SHP77 treated with DMSO at 0.1 percent for 48 hours (cell line): Measurements from ENCODE around the gene CTNS.
"Not testable (repeated sequence)": the region's sequence is repeated elsewhere in the genome, so short reads cannot be mapped to it uniquely, and the experiment has no call there.

Source experiments
- DNase-seq: peaks from one replicate; lab custom pipeline; 2025; lab: John Stamatoyannopoulos, UW

CTNS gene

GRCh38 chr17:3688027-3688553 is 51.5 kb downstream of the CTNS start:
- no peak for DNase-seq

GRCh38 chr17:3688852-3689261 is 52.3 kb downstream of the CTNS start:
- no peak for DNase-seq

GRCh38 chr17:3689262-3690093 is 52.9 kb downstream of the CTNS start:
- no peak for DNase-seq

DNA sequence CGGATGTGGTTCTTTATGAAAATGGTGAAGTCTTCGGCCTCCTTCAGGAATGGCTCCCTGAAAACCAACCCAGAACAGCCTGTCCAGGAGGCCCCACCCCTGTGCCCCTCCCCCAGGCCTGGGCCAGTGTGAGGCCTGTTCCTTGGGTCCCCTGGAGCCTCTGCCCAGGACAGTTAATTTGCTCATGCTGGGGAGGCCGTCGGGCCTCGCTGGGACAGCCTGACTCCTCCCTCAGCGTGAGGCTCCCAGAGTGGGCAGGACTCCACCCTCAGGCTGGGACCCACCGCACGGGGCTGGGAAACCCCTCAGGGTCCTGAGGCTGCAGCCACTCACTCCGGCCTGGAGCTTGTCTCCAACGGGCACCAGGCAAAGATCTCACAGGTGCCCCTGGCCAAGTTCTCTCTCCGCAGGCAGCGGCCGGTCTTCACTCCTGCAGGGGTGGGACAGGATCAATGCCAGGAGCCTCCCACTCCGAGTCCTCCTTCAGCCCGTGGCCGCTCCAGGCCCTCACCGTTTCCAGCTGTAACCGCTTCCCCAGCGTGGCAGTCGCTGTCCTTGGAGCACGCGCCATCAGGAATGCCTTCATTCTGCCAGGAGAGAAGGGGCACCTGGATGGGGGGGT is 53.6 kb downstream of the CTNS start:
- DNase-seq = no peak

- no peak for DNase-seq
Measured at GRCh38 chr17:3691617-3692067, 55.1 kb downstream of the CTNS start.

GRCh38 chr17:3692346-3692745 is 55.8 kb downstream of the CTNS start:
- DNase-seq = no peak

DNA sequence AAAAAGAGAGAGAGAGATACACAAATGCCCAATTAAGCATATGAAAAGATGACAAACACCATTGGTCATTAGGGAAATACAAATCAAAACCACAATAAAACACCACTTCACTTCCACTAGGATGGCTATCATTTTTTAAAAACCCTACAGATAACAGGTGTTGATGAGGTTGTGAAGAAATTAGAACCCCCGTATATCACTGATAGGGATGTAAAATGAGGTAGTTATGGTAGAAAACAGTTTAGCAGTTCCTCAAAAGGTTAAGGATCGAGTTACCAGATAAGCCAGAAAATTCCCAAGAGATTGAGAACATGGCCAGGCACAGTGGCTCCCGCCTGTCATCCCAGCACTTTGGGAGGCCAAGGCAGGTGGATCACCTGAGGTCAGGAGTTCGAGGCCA is 56.6 kb downstream of the CTNS start:
- no peak for DNase-seq

- no peak for DNase-seq
Measured at GRCh38 chr17:3693829-3694231, 57.3 kb downstream of the CTNS start.

GRCh38 chr17:3695129-3695722 is 58.7 kb downstream of the CTNS start:
- DNase-seq = no peak

DNA sequence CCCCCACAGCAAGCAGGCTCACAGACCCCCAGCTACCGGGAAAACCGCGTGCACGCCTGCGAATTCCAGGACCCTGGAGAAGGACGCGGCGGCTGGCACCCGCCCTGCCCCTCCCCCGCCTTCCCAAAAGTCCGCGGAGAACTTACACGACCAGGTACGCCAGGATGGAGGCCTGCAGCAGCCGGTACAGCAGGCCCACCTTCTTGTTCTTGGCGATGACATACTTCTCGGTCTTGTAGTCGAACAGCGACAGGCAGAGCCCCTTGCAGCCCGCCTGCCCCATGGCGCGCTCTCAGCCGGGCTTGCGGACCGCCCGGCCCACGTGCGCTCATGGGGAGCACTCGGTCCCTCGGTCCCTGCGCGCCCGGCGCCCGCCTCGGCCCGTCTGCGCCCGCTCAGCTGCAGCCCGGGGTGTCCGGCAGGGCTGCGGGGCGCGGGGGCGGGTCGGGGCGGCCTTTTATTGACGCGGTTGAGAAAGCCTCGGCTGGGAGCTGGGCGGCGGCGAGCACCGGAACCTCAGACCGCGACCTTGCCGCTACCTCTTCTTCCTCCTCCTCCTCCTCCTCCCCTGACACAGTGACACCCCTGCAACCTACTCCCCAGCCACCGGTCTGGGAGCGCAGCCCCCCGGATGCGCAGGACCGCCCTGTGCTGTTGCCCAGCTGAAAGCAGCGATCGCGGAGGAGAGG is 59.3 kb downstream of the CTNS start, which contains the start of gene P2RX5:
Gene P2RX5, minus strand, starts transcription at position 433 of the 689 bp plus-strand sequence. Its CDS starts 150 bp downstream, at position 283.
- DNase-seq = no peak

DNA sequence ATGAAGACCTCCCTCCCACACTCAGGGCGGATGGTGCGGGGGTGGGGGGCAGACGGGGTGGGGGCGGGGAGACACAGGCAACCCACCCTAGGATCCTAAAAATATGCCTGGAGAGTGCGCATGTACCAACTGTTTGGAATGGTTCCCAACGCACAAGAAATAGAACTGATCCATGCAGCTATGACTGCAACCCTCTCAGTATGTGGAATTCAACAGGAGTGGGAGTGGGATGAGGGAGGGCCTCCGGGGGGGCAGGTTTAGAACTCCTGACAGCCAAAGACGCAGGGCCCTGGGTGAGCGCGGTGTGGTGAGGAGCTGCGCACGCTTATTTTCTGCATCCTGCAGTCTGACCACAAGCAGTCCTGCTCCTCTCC is 60.5 kb downstream of the CTNS start:
- no peak for DNase-seq

- no peak for DNase-seq
Measured at GRCh38 chr17:3698139-3698538, 61.6 kb downstream of the CTNS start.

DNA sequence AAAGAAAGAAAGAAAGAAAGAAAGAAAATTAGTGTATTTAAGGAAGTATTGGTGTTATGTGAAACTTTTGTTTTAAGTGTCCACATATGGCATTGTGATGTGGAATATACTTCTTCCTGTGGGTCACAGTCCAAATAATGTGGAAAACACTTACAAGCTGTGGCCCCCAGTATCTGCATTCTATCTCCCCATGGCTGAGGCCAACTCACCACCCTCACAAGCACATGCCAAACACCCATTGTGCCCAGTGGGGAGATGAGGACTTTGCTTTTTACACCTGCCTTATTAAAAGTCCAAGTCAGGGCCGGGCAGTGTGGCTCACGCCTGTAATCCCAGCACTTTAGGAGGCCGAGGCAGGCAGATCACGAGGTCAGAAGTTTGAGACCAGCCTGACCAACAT is 63.4 kb downstream of the CTNS start:
- no peak for DNase-seq

DNA sequence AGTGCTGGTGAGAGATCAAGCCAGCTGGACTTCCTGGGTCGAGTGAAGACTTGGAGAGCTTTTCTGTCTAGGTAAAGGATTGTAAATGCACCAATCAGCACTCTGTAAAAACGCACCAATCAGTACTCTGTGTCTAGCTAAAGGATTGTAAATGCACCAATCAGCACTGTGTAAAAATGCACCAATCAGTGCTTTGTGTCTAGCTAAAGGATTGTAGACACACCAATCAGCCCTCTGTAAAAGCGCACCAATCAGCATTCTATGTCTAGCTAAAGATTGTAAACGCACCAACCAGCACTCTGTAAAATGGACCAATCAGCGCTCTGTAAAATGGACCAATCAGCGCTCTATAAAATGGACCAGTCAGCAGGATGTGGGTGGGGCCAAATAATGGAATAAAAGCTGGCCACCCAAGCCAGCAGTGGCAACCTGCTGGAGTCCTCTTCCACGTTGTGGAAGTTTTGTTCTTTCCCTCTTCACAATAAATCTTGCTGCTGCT is 65.5 kb downstream of the CTNS start:
- DNase-seq = not testable (repeated sequence)

DNA sequence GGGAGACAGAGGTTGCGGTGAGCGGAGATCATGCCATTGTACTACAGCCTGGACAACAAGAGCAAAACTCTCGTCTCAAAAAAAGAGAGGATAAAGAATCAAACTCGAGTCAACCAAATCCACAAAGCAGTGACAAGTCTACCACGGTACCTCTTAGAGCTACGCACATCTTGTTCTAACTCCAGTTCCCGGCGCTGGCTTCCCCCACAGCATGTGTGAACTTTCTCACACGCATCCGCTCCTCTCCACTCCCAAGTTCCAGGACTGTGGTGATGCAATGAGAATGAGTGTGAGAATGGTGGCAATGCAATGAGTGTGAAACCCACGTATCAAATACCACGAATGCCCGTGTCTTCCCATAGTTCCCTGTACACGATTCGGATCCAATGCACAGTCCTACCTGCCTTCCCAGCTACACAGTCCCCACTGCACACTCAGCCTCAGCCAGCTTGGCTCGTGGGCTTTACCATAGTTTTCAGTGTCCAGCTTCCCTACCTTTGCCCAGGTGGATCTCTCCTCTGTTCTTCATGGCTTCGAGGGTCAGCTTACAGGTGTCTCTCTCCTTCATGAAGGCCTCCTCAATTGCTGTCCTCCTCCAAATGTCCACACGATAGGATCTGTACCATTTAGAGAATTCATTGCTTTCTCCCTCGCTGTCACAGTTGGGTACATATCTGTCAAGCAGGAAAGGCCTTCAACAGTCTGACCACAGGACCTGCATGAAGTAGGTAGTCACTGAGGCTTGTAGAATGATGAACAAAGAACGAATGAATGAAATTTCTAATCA is 68.6 kb downstream of the CTNS start:
- DNase-seq = no peak

GRCh38 chr17:3705718-3705984 is 69.1 kb downstream of the CTNS start:
- not testable (repeated sequence) for DNase-seq

GRCh38 chr17:3708366-3708765 is 71.8 kb downstream of the CTNS start:
- DNase-seq = no peak

- DNase-seq = no peak
Measured at GRCh38 chr17:3710951-3711383, 74.4 kb downstream of the CTNS start.
